NCI-H748 (cell line): ENCODE data around the gene CRYZL1.
"Not testable (repeated sequence)": the region's sequence is repeated elsewhere in the genome, so short reads cannot be mapped to it uniquely, and the experiment has no call there.

Source experiments
- DNase-seq: peaks from one replicate; lab custom pipeline; 2025; ENCODE audit not compliant: unreplicated experiment; lab: John Stamatoyannopoulos, UW

Gene CRYZL1

DNA sequence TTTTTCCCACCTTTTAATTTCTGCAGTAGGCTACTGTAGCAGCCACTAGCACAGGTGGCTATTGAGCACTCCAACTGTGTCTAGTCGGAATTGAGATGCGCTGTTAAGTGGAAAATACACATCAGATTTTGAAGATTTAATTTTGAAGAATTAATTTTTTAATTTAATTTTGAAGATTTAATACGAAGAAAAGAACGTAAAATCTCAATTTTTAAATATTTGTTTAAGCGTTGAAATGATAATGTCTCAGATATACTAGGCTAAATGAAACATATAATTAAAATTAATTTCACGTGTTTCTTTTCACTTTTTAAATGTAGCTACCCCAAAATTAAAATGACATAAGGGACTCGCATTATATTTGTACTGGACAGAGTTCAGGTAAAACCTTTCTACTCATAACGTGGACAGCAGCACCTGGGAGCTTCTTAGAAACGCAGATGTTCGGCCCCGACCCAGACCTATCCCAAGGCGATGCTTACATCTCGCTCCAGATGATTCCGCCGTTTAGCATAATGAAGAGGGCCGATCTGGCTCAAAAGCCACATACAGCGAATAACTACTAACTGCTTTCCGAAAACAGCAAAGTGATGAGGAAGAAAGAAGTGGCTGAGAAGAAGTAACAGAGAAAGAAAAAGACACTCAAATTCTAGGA lies 717 bp downstream of the CRYZL1 start:
- peak; percentile 57 for DNase-seq

DNA sequence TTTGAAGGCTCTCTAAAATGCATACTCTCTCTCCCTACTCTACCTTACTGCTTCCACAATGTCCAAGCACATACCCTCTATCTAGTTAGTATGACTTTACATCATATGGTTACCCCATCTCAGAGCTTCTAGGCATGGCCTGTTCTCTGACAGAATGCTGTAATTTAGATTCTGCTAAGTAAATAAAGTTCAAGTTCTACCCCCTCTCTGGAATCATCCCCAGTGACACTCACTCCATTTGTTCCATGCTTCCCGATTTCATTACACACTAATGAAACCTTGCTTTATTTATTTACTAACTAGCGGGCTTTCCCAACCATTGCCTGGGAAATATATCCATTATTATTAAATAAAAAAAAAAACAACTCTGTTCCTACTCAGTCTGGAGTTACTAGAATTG lies 7.3 kb downstream of the CRYZL1 start:
- no peak for DNase-seq

DNA sequence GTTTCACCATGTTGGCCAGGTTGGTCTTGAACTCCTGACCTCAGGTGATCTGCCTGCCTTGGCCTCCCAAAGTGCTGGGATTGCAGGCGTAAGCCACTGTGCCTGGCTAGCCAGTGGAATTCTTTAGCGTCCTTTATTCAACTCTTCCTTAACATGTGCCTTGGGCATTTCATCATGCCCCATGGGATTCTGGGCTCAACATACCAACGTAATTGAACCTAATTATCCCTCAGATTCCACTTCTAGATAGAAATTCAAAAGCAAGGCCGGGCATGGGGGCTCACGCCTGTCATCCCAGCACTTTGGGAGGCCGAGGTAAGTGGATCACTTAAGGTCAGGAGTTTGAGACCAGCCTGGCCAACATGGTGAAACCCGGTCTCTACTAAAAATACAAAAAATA lies 15.4 kb downstream of the CRYZL1 start:
- DNase-seq, result not testable (repeated sequence)

DNA sequence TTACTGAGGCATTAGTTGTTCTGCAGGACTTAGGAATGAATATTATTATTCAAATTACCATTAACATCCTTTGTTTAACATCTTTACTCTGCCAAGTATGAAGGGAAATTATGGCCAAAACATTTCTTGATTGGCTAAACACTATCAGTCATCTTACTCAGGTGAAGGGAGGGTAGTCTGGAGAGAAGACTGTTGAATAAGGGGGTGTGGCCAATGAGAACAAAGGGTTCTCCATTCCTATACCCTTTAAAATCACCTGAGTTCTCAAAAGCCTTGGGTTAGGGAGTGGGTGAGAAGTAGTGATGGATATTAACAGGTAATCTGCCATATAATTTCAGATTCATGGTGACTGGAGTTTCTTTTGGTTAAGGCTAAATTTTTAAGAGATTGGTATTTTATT lies 19.3 kb downstream of the CRYZL1 start:
- DNase-seq, result no peak

DNA sequence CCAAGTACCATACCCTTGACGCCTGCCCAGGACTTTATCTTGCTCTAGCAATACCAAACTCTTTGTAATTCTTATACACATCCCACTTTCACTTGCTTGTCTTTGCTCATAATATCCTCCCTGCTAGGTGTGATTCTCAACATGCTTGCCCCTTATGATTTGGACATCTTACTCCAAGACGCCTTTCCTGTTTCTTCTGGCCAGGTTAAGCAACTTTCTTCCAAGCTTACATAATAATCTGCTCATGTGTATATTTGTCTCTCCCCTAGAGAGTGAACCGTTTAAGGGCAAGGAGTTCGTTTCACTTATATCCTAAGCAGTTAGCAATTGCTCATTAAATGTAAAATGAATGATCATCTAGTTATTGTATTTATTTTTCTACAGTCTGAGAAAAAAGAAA lies 21.8 kb downstream of the CRYZL1 start:
- DNase-seq, result no peak

DNA sequence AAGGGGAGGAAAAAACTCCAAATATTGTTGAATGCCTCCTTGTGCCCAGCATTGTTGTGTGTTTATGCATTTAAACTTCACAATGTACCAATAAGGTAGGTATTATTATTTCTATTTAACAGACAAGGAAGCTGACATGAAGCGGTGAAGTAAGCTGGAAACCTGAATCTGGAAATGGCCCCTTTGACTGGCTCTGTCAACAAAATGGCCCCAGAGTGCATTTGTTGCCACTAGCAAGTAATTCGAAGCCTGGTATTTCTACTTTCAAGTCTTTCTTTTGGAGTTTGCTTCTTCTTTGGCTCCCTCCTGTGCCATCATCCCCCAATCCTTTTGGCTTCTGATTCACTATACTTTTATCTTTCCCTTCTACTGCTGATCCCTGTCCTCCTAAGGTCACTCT lies 23.1 kb downstream of the CRYZL1 start:
- DNase-seq, result no peak

DNA sequence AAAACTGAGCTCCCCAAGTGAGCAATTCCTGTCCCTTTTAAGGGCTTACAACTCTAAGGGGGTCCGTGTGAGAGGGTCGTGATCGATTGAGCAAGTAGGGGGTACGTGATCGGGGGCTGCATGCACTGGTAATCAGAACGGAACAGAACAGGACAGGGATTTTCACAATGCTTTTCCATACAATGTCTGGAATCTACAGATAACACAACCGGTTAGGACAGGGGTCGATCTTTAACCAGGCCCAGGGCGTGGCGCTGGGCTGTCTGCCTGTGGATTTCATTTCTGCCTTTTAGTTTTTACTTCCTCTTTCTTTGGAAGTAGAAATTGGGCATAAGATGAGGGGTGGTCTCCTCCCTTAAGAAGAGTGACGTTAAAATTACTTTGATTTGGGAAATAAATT lies 24.0 kb downstream of the CRYZL1 start:
- not testable (repeated sequence) for DNase-seq

DNA sequence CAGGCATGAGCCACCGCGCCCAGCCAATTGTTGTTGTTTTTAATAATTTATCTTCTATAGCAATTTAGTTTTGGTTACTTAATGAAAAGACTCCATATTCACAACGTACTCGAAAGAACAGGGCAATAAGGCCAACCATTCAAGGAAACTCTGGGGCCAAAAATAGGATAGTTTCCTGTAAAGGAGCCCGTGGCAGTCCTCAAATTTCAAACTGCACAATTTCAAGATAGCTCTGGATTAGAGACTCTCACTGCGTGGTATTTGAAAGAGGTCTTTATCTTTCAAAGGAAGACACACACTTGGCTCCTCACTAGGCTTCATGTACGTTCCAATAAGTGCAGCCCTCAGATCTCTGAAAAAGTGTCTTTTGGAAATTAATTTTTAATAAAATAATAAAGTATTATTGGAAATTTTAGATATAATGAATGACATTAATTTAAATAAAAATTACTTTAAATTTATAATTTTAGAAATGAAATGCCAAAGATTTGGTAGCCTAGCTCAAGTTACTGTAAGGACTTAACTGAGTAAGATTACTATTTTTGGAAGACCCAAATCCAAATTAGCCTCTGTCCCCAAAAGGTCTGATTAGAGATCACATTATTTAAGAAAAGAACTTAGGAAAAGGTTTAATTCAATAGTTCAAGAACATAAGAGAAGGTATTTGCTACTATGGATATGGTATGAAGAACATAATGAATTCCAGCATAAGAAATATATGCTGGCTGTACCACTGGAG lies 30.4 kb downstream of the CRYZL1 start:
- DNase-seq, result no peak

DNA sequence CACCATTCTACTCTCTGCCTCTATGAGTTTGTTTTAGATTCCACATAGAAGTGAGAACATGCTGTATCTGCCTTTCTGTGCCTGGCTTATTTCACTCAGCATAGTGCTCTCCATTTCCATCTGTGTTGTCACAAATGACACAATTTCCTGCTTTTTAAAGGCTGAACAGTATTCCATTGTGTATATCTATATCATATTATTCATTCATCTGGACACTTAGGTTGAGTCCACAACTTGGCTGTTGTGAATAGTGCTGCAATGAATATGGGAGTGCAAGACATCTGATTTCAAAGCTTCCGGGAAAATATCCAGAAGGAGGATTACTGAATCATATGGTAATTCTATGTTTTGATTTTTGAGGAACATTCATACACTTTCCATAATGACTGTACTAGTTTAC lies 33.0 kb downstream of the CRYZL1 start:
- DNase-seq, result no peak

DNA sequence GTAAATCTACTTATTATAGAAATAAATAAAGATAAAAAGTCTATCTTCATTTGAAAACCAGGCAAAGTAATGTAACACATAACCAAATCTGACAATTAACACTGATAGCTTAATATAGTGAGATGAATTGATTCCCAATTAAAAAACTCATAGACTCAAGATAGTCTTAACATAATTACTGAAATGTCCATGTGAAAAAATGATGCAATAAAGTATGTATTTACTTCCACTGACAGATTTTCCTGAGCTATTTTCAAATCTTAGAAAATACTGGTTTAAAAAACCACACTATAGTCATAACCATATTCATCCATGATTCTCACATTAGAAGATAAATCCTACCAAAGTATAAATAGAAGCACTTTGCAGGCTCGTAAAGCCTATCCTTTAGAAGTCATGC lies 43.5 kb downstream of the CRYZL1 start:
- DNase-seq, result no peak

DNA sequence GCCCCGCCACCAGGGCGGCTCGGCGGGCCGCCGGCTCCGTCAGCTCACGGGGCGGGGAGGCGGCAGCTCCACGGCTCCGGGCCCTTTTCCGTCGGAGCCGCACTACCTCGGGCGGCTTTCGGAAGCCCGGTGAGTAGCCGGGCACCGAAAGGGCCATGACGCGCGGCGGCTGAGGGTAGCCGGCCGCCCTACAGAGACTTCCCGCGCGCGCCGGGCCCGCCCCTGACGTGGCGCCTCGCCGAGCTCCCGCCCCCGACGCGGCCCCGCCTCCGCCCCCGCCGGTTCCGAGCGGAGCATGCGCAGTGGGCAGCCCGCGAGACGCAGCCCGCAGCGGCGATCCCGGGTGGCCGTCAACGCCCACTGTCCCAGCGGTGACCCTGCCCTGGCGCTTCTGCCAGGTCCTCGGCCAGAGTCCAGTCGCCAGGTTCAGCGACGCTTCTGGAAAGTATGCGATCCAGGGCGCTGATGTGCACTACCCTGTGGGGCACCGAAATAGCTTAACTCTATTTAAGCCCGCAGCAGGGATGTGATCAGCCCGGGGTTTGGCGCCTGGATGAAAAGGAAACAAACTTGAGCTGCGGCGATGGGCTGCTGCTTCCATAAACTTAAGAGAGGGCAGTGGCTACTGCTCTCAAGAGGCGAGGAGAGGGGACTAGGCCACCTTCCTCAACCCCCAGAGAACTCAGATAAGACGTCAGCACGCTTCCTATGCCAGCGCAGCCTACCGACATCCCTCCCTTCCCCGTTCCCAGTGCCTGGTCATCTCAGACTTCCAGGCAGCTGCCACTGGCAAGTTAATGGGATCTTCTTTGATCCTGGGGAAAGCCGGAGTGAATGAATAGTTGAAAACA lies 52.8 kb downstream of the CRYZL1 start, which contains the start of gene DONSON:
Gene DONSON, minus strand, starts transcription at position 200 of the 851 bp plus-strand sequence. Its CDS starts 43 bp downstream, at position 157.
- peak; percentile 84 for DNase-seq

DNA sequence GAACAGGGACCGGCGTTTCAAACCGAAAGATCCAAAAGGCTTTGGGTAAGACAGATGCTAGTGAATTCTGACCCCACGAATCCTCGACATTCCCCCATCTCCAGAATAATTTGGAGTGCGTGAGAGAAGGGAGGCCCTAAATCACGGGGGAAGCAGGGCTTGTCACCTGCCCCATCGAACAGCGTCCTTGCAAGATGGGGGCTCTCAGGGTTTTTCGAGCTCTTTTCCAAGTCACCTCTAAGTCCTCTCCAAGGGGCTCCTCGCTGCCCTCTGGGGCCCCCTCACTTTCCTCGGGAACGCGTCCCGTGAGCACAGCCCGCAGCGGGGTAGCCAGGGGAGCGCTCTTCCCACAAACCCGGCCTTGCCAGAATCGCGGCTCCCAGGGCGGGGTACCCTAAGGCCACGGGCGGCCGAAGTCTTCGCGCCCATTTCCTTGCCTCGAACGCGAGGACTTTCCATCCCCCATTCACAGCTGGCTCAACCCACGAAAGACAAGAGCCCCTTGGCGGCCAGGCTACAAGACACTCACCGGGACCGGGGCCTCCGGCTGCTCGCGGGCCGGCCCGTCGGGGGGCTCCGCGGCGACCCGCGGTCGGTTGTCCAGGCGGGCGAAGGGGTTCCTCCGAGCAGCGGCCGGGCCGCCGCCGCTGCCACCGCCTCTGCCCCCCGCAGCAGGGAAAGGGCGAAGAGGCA lies 53.6 kb downstream of the CRYZL1 start:
- peak; percentile 58 for DNase-seq

DNA sequence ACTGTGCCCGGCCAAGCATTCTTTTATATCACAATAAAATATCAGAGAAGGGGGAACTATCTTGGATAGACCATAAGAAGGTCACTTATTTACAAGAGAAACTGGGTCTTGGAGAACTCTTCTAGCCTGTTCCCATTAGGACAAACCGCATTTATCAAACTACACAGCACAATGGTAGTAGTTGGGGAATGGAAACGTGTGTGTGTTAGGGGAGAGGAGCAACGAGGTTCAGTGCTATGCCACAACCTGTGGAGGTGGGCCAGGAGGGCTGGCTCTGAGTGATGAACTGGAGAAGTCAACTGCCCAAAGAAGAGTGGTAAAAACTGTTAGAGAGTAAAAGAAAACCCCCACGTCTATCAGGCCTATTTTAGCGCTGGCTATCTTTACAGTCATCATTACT lies 54.6 kb downstream of the CRYZL1 start:
- DNase-seq, result no peak

DNA sequence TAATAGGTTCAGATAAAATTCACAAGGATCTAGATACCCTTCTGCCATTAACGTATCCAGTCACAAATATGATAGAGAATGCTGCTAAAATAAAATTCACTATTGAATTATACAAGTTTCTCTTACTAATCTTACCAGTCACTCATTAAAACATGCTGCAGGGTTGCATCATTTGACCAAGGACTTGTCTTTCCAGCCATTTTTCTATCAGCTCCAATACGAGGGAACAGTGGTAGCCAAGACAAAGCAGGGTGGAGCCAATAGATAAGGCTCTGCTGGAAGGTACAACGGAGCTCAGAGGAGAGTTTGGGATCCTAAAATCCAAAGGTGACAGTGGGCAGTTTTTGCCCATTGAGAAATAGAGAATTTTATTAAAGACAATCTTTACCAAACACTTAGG lies 57.1 kb downstream of the CRYZL1 start:
- DNase-seq, result no peak

DNA sequence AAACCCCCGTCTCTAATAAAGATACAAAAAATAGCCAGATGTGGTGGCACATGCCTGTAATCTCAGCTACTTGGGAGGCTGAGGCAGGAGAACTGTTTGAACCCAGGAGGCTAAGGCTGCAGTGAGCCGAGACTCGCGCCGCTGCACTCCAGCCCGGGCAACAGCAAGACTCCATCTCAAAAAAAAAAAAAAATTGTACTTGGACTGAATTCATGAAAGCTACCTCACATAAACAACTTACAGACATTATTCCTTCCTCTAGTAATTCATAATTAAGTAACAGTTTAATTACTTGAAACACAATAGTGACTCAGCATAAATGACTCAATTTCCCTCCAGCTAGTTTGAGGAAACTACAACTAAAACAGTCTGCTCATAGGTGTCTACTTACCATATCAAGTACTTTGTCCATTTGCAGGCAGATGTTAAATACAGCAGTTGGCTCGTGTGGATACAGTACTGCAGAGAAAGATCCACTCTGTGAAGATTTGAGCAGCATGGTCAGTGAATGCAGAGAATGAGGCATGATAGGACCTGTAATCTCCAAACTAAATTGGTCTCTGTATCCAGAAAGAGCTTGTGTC lies 62.5 kb downstream of the CRYZL1 start:
- no peak for DNase-seq

DNA sequence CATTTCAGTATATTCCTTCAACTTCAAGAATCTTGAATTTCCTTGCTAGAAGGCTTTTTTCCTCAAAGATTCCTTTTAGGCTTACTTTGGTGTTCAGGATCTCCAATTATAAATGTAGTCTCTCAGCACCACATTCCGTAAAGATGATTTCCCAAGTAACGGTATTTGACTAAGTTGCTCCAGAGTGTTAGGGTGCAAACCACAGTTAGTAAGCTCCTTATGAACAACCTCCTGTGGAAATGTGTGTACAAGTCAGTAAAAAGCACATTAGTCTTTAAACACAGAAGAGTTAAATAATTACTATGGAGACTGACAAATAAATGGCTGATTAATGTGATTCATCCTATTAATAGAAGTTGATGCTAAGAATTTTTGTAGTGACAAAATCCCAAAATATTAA lies 63.3 kb downstream of the CRYZL1 start:
- DNase-seq, result no peak

DNA sequence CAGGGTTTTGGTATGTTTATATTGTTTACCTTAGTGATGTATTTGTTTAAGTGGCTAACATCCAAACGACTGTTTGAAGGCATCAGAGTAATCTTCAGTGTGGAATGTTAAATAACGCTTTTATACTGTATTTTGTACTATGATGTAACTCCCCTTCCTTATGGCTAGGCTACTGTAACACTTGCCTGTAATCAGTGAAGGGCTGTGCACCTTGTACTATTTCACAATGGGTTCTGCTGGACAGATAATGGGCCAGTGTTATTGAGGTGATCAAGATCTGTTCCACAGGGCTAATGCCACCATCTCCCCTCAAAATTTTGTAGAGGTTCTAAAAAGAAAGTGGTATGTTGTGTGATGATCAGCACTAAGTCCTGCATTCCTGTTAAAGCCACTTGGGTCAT lies 64.8 kb downstream of the CRYZL1 start:
- not testable (repeated sequence) for DNase-seq

DNA sequence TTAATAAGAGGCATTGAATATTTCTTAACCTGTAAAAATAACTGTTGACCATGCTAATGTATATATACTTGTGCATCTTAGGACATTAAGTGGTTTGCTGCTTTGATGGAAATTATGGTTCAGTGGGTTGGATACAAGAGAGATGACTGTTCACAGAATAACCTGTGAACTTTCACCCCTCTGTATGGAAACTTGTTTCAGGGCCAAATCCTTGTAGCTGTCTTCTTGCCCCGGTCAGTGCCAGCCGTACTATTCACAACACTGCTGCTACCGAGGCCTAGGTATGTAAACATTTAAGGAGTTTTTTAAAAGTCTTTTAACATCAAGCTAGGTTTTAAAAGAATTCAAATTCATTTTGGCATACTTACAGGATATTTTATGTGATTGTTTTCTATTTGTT lies 69.2 kb downstream of the CRYZL1 start:
- no peak for DNase-seq

DNA sequence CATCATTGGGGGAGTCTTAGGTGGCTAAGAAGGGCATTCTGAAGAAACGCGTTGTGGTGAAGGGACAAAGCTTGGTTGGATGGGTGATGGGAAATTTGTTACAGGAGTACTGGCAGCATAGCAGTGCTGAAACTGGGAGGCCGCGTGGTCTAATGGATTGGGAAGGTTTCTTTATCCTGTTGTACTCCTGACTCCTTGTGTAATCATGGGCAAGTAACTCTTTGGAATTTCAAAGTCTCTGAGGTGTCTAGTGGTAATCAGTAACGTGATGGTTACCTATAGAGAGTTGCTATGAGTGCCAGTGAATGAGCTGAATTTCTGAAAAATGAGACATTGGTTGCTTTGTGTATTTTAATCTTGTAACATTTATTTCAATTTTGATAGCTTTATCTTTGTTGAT lies 71.5 kb downstream of the CRYZL1 start:
- no peak for DNase-seq

DNA sequence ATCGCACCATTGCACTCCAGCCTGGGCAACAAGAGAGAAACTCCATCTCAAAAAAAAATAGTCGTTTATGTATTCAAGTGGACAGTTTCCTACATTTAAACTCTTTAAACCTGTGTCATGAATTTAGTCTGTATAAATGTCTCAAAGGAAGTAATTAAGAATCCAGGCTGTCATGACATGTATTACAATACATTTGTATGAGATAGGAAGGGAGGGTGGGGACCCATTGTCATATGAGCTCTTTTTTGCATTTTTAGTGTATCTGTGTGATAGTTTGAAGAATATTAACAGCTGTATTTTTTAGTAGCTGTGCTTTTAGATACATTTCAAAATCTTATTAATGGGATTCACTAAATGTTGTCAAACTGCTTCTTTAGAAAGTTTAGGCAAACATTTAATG lies 73.1 kb downstream of the CRYZL1 start:
- DNase-seq, result no peak

DNA sequence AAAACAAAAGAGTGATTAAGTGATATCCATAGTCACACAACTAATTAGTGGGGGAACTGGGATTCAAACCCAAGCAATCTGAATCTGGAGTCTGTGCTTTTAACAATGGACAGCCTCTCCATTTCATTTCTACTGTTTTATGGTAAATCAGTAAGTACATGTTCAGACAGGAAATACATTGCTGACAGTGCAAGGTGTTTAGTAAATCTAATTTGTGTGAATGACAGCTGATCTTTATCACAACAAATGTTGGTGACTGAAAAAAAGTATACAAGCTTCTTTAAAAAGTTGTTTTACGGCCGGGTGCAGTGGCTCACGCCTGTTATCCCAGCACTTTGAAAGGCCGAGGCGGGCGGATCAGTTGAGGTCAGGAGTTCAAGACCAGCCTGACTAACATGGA lies 73.6 kb downstream of the CRYZL1 start:
- DNase-seq, result no peak
